T-helper 2 cell treated with Interferon-gamma antibody and Interleukin-4, amounts not matched to agents 5 μg/mL and 100 μg/mL, for 36 hours (primary cell): ENCODE measurements around the gene RNF169.

Experiments
- DNase-seq: peaks from one replicate; pipeline ENCODE4 v3.0.0; 2021; ENCODE audit warnings: low spot score
- H3K27ac Mint-ChIP-seq: one replicate; pipeline ENCODE4 v1.8.0; 2021; ENCODE audit warnings: mild to moderate bottlenecking, mixed read lengths
- H3K27me3 Mint-ChIP-seq: one replicate; pipeline ENCODE4 v1.8.0; 2021; ENCODE audit warnings: low read depth, mixed read lengths
- H3K36me3 Mint-ChIP-seq: one replicate; pipeline ENCODE4 v1.8.0; 2021; ENCODE audit warnings: low read depth, mixed read lengths
- H3K4me1 Mint-ChIP-seq: one replicate; pipeline ENCODE4 v1.8.0; 2021; ENCODE audit warnings: low read depth, mixed read lengths
- H3K4me3 Mint-ChIP-seq: one replicate; pipeline ENCODE4 v1.8.0; 2022; ENCODE audit warnings: mild to moderate bottlenecking, moderate library complexity, mixed read lengths
- H3K9me3 Mint-ChIP-seq: one replicate; pipeline ENCODE4 v1.8.0; 2021; ENCODE audit warnings: mixed read lengths

RNF169 gene

GRCh38 chr11:74769055-74769707, 20.5 kb downstream of the RNF169 start:
- no peak overlapping the region for H3K4me3 Mint-ChIP-seq

GRCh38 chr11:74770456-74770855, 21.8 kb downstream of the RNF169 start:
- no peak overlapping the region for H3K4me3 Mint-ChIP-seq
- DNase-seq = no peak
- H3K9me3 Mint-ChIP-seq = no peaks in the 10 kb centered on the region
- peaks cover 9% of the 10 kb centered on the region for H3K4me1 Mint-ChIP-seq
- H3K27me3 Mint-ChIP-seq = no peaks in the 10 kb centered on the region
- H3K36me3 Mint-ChIP-seq = peaks cover 8% of the 10 kb centered on the region
- no peak overlapping the region for H3K27ac Mint-ChIP-seq

More at GRCh38 chr11:74769055-74769707, 20.5 kb downstream of the RNF169 start:
- H3K36me3 Mint-ChIP-seq = peaks cover 12% of the 10 kb centered on the region
- peaks cover 9% of the 10 kb centered on the region for H3K4me1 Mint-ChIP-seq
- H3K9me3 Mint-ChIP-seq = peaks cover 4% of the 10 kb centered on the region
- no peaks in the 10 kb centered on the region for H3K27me3 Mint-ChIP-seq
- H3K27ac Mint-ChIP-seq = no peak overlapping the region
- DNase-seq = no peak

DNA sequence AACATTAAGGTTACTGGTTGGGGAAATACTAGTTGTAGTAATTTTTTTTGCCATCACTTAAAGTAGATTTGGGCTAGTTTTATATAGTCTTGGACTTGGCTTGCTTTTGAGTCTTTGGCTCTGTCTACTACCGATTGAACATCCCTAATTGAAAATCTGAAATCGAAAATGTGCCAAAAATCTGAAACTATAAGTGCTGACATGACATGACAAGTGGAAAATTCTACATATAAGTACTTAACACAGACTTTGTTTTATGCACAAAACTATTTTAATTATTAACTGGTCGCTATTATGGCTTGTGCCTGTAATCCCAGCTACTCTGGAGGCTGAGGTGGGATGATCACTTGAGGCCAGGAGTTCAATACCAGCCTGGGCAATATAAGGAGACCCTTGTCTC, 22.5 kb downstream of the RNF169 start:
- Mint-ChIP-seq H3K36me3 (peaks cover 8% of the 10 kb centered on the region), H3K27ac (no peak overlapping the region), H3K4me1 (peaks cover 9% of the 10 kb centered on the region), H3K4me3 (no peak overlapping the region), H3K27me3 (no peaks in the 10 kb centered on the region), H3K9me3 (no peaks in the 10 kb centered on the region)
- no peak for DNase-seq

GRCh38 chr11:74773476-74773875, 24.8 kb downstream of the RNF169 start:
- Mint-ChIP-seq H3K36me3 (peaks cover 7% of the 10 kb centered on the region), H3K27me3 (no peaks in the 10 kb centered on the region), H3K9me3 (no peaks in the 10 kb centered on the region), H3K4me1 (peaks cover 8% of the 10 kb centered on the region), H3K4me3 (no peak overlapping the region), H3K27ac (no peak overlapping the region)
- no peak for DNase-seq

DNA sequence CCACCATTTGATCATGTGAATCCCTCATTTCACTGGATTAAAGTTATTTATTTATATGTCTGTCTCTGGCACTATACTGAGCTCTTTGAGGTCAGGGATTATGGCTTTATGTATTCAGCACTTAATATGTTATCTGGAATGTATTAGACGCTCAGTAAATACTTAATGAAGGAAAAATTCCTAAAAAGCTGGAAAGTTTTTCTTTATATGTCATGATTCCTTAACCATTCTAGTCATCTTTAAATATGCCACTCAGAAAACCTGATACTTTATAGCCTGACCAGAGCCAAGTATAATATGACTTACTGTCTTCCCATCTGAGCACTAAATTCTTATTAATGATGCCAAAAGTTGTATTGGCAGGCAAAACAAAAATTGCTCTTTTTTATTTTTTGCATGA, 27.1 kb downstream of the RNF169 start:
- Mint-ChIP-seq H3K27me3 (no peaks in the 10 kb centered on the region), H3K9me3 (no peaks in the 10 kb centered on the region), H3K27ac (no peak overlapping the region), H3K4me1 (peaks cover 3% of the 10 kb centered on the region), H3K36me3 (peaks cover 7% of the 10 kb centered on the region), H3K4me3 (no peak overlapping the region)
- DNase-seq = no peak

DNA sequence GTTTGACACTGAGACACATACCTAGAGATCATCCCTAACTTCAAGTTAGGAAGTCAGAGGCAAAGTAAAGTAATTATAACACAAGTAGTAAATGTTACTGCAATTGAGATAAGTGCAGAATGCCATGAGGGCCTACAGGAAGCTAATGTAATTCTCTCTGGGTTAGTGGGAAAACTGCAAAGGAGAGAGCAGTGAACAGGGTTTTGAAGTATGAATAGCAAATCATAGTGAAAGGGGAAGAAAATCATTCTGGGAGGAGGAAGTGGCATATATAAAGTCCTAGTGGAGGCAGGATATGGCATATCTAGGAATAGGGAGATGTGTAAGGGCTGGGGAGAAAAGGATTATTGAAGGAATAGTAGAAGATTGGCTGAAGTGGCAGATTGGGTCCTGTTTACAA, 27.9 kb downstream of the RNF169 start:
- Mint-ChIP-seq H3K27ac (no peak overlapping the region), H3K4me1 (peaks cover 3% of the 10 kb centered on the region), H3K36me3 (peaks cover 7% of the 10 kb centered on the region), H3K4me3 (no peak overlapping the region), H3K9me3 (no peaks in the 10 kb centered on the region), H3K27me3 (no peaks in the 10 kb centered on the region)
- DNase-seq = no peak

GRCh38 chr11:74777038-74777437, 28.4 kb downstream of the RNF169 start:
- no peaks in the 10 kb centered on the region for H3K27me3 Mint-ChIP-seq
- peaks cover 3% of the 10 kb centered on the region for H3K4me1 Mint-ChIP-seq
- no peak overlapping the region for H3K4me3 Mint-ChIP-seq
- H3K9me3 Mint-ChIP-seq = no peaks in the 10 kb centered on the region
- no peak for DNase-seq
- H3K36me3 Mint-ChIP-seq = peaks cover 7% of the 10 kb centered on the region
- H3K27ac Mint-ChIP-seq = no peak overlapping the region

DNA sequence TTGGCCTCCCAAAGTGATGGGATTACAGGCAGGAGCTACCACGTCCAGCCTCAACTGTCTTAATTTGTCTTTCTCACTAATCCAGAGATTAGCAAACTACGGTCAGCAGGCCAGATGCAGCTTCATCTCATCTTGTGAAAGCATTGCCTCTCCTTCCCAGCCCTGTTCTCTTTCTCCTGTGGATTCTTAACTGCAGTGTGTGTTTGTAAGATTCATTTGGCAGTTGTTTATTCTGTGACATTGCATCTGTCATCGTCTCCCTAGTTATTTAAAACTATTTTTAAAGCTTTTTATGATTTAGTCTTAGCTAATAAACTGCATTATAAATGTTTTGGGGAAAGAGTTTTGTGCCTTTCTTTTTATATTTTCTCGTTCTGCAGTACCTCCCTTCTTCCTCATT, 29.2 kb downstream of the RNF169 start:
- Mint-ChIP-seq H3K4me1 (peaks cover 4% of the 10 kb centered on the region), H3K27ac (no peak overlapping the region), H3K36me3 (peaks cover 7% of the 10 kb centered on the region), H3K4me3 (no peak overlapping the region), H3K9me3 (no peaks in the 10 kb centered on the region), H3K27me3 (no peaks in the 10 kb centered on the region)
- no peak for DNase-seq

DNA sequence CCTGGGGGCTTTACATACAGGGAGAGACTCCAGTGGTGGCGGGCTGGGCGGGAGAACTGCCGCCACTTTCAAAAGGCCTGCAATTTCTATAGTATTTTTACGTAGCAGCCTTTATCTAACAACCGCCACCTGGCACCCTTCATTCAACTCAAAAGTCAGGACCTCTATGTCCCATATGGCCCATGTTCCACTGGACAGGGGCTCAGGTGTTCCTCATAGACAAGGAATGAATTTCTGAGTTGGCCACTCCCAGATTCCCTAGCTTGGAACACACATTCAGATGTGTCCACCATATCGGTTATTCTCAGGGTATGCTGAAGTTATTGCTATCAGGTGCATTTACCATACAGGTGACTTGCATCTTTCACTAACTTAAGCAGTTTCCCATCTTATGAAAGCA, 29.9 kb downstream of the RNF169 start:
- Mint-ChIP-seq H3K4me3 (no peak overlapping the region), H3K27me3 (no peaks in the 10 kb centered on the region), H3K4me1 (peaks cover 11% of the 10 kb centered on the region), H3K36me3 (peaks cover 7% of the 10 kb centered on the region), H3K27ac (no peak overlapping the region), H3K9me3 (no peaks in the 10 kb centered on the region)
- DNase-seq = no peak

GRCh38 chr11:74780248-74781005, 31.8 kb downstream of the RNF169 start:
- H3K4me1 Mint-ChIP-seq = peaks cover 23% of the 10 kb centered on the region
- no peak for DNase-seq
- H3K36me3 Mint-ChIP-seq = peaks cover 7% of the 10 kb centered on the region
- no peaks in the 10 kb centered on the region for H3K9me3 Mint-ChIP-seq
- no peak overlapping the region for H3K27ac Mint-ChIP-seq
- no peaks in the 10 kb centered on the region for H3K27me3 Mint-ChIP-seq
- no peak overlapping the region for H3K4me3 Mint-ChIP-seq

GRCh38 chr11:74783241-74783871, 34.7 kb downstream of the RNF169 start:
- Mint-ChIP-seq H3K36me3 (peaks cover 4% of the 10 kb centered on the region), H3K9me3 (no peaks in the 10 kb centered on the region), H3K4me1 (peaks cover 25% of the 10 kb centered on the region), H3K27me3 (no peaks in the 10 kb centered on the region), H3K4me3 (peak overlapping the region; percentile 73), H3K27ac (peak overlapping the region; percentile 12)
- peak; percentile 25 for DNase-seq

DNA sequence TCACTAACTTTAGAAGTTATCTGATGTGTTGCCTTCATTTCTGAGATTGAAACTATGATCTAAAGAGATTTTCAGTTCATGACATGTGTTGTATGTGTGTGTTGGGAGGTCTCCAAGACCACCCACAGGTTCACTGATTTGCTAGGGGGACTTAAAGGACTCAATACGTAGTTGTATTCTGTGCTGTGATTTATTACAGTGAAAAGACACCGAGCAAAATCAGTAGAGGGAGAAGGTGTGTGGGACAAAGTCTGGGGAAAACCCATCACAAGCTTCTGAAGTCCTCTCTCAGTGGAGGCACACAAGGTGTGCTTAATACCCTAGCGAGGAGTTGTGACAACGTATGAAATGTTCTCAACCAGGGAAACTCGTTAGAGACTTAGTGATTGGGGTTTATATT, 35.6 kb downstream of the RNF169 start:
- Mint-ChIP-seq H3K27ac (no peak overlapping the region), H3K36me3 (peaks cover 9% of the 10 kb centered on the region), H3K27me3 (no peaks in the 10 kb centered on the region), H3K4me3 (peak overlapping the region; percentile 12), H3K9me3 (no peaks in the 10 kb centered on the region), H3K4me1 (peaks cover 24% of the 10 kb centered on the region)
- no peak for DNase-seq

DNA sequence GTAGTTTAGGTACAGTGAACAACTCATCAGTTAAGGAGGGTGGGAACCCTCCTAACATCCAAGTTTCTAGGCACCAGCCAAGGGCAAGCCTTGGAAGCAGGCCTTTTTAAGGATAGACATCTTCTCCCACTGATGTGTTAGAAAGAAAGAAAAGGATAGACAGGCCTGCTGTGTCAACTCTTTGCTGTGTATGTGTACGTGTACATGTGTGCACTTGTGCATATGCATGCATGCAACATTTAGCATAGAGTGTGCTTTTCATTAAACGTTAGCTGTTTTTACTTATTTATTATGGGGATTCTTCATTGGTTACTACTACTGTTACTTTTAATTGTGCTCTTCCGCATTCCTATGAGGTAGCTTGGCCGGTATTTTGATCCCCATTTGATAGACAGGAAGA, 36.1 kb downstream of the RNF169 start:
- no peak overlapping the region for H3K27ac Mint-ChIP-seq
- peaks cover 14% of the 10 kb centered on the region for H3K36me3 Mint-ChIP-seq
- DNase-seq = no peak
- peaks cover 24% of the 10 kb centered on the region for H3K4me1 Mint-ChIP-seq
- H3K4me3 Mint-ChIP-seq = no peak overlapping the region
- H3K27me3 Mint-ChIP-seq = no peaks in the 10 kb centered on the region
- H3K9me3 Mint-ChIP-seq = no peaks in the 10 kb centered on the region

DNA sequence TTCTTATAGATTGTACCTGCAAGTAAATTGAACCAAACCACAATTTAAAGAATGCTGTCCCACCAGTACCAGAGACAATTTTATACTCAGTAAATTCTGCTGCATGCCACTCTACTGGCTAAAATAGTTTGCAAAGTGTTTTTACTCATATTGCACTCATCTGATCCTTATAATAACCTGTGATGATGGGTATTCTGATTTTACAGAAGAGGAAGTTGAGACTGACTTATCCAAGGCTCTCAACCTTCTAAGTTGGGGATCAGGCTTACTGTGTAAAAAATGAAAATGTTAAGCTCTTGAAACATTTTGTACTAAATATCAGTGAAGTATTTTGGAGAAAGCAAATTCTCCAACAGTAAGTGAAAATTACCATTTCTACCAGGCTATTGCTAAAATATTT, 37.9 kb downstream of the RNF169 start:
- H3K36me3 Mint-ChIP-seq = peaks cover 28% of the 10 kb centered on the region
- no peak for DNase-seq
- H3K27ac Mint-ChIP-seq = no peak overlapping the region
- H3K9me3 Mint-ChIP-seq = no peaks in the 10 kb centered on the region
- H3K4me1 Mint-ChIP-seq = peaks cover 24% of the 10 kb centered on the region
- H3K27me3 Mint-ChIP-seq = no peaks in the 10 kb centered on the region
- H3K4me3 Mint-ChIP-seq = no peak overlapping the region
